CD4-positive, alpha-beta T cell (primary cell): ENCODE results near the gene DNAJB1. TPM values are rescaled to one million over a fixed set of nuclear protein-coding genes. Genes with fewer than 3 reads are reported as not detected.

Experiments used
- ATAC-seq: fragments of 200-7000 bp; cut with Tn5 transposase; one replicate; pipeline ENCODE4 v1.10.0; 2022; ENCODE audit warnings: mild to moderate bottlenecking; ENCODE audit not compliant: poor library complexity
- CTCF ChIA-PET: fragments of 350-600 bp; sonication (Branson Sonifier 250); formaldehyde crosslinking; loops from one replicate; lab custom pipeline; 2021; ENCODE audit warnings: antibody characterized with exemption, inconsistent platforms; lab: Charles Lee
- POLR2A ChIA-PET: fragments of 350-600 bp; sonication (Branson Sonifier 250); formaldehyde crosslinking; loops from one replicate; lab custom pipeline; 2021; ENCODE audit warnings: antibody characterized with exemption, inconsistent platforms; lab: Charles Lee
- DNase-seq, 14 experiments: peaks; one replicate each; pipeline ENCODE4 v3.0.0-alpha.2; 2013 to 2020; ENCODE audit warnings: mixed read lengths in 2 of 14
- H3K27ac ChIP-seq, 2 donors: one replicate each; pipeline versions ENCODE4 v1.5.1 to v1.7.0; 2013; ENCODE audit warnings: low read length in 2 of 2, low read depth in 1 of 2, mild to moderate bottlenecking in 1 of 2
- H3K27me3 ChIP-seq, 2 experiments: 1 replicate in 1 of 2; 2 replicates in 1 of 2; pipeline versions ENCODE4 v1.6.1 to v1.7.0; 2013; ENCODE audit warnings: low read length in 2 of 2, control low read depth in 1 of 2, mild to moderate bottlenecking in 1 of 2, moderate library complexity in 1 of 2; ENCODE audit not compliant: insufficient read depth in 2 of 2, control insufficient read depth in 1 of 2
- H3K36me3 ChIP-seq: one replicate; pipeline ENCODE4 v1.6.1; 2013; ENCODE audit warnings: low read length, control low read depth; ENCODE audit not compliant: insufficient read depth
- H3K4me1 ChIP-seq: one replicate; pipeline ENCODE4 v1.6.1; 2013; ENCODE audit warnings: low read length, control low read depth; ENCODE audit not compliant: insufficient read depth
- H3K4me3 ChIP-seq: one replicate; pipeline ENCODE4 v1.5.1; 2013; ENCODE audit warnings: mild to moderate bottlenecking, low read length, moderate library complexity
- H3K9me3 ChIP-seq, 2 experiments: 1 replicate in 1 of 2; 2 replicates in 1 of 2; pipeline versions ENCODE4 v1.6.1 to v1.7.0; 2013; ENCODE audit warnings: low read length in 2 of 2, mild to moderate bottlenecking in 2 of 2, control low read depth in 1 of 2, moderate library complexity in 1 of 2; ENCODE audit not compliant: control insufficient read depth in 1 of 2, insufficient read depth in 1 of 2
- H3K27ac Mint-ChIP-seq: one replicate; pipeline ENCODE4 v1.8.0; 2020; ENCODE audit warnings: mixed read lengths
- H3K27me3 Mint-ChIP-seq: one replicate; pipeline ENCODE4 v1.8.0; 2021; ENCODE audit warnings: mixed read lengths
- H3K36me3 Mint-ChIP-seq: one replicate; pipeline ENCODE4 v1.8.0; 2021; ENCODE audit warnings: low read depth, mixed read lengths
- H3K4me1 Mint-ChIP-seq: one replicate; pipeline ENCODE4 v1.8.0; 2021; ENCODE audit warnings: low read depth, mixed read lengths
- H3K4me3 Mint-ChIP-seq: one replicate; pipeline ENCODE4 v1.8.0; 2020; ENCODE audit warnings: mild to moderate bottlenecking, mixed read lengths
- H3K9me3 Mint-ChIP-seq: one replicate; pipeline ENCODE4 v1.8.0; 2020; ENCODE audit warnings: mixed read lengths
- intact Hi-C, 2 experiments: fragments of 100-400 bp; cut with DNase I in 1 of 2; cut with micrococcal nuclease in 1 of 2; formaldehyde crosslinking; loops; one replicate each; pipeline versions ENCODE4 v1.15.1 to v1.9.0; 2023 to 2025; cut with DNase I, micrococcal nuclease
- total RNA-seq, 174 experiments: library from RNA in 2 of 174; stranded (reverse) in 2 of 174; gene quantifications; one replicate each; pipeline ENCODE4 v1.2.3 and lab custom pipeline; 2021 to 2026
- TF ChIP-seq, protein P1 (sequence below): fragments of 200-600 bp; IDR thresholded peaks from one replicate; pipeline ENCODE4 v1.8.0; 2022; ENCODE audit warnings: antibody characterized with exemption, mild to moderate bottlenecking

Gene DNAJB1
- total RNA-seq, 2 experiments from 2014 or later: 666 to 672 TPM

GRCh38 chr19:14528419-14529253 is 10.4 kb upstream of the DNAJB1 start:
- Mint-ChIP-seq H3K4me3 (peak overlapping the region; percentile 92), H3K9me3 (no peaks in the 10 kb centered on the region), H3K27me3 (no peaks in the 10 kb centered on the region), H3K4me1 (peaks cover 64% of the 10 kb centered on the region), H3K36me3 (peaks cover 34% of the 10 kb centered on the region), H3K27ac (peak overlapping the region; percentile 100)
- Histone ChIP-seq H3K9me3 (no peaks in the 10 kb centered on the region), H3K4me3 (peak overlapping the region; percentile 92), H3K27ac (peak overlapping the region; percentile 85 to 88), H3K36me3 (peaks cover 4% of the 10 kb centered on the region), H3K27me3 (no peaks in the 10 kb centered on the region), H3K4me1 (peaks cover 63% of the 10 kb centered on the region)
- ChIA-PET CTCF (interaction anchor here (0.8 to 1.6 kb wide), 3 partner anchors 9 to 28 kb away, joined by 3 to 6 read pairs (median 5); partner anchors contain the start of gene DNAJB1), POLR2A (interaction anchor here (0.6 to 5.9 kb wide), 6 partner anchors 11 to 624 kb away, joined by 3 to 74 read pairs (median 6); partner anchors contain the start of genes DNAJB1 and GIPC1)
- intact Hi-C loops: loop anchor here (1.0 to 2.0 kb wide), 3 partner anchors 10 to 23 kb away; partner anchors contain the start of gene DNAJB1 (in 2 of the 2)
- ATAC-seq (peak; percentile 15), DNase-seq (peak in 2 of 14 experiments; percentile 25 to 49)
- TF ChIP-seq, protein P1, sequence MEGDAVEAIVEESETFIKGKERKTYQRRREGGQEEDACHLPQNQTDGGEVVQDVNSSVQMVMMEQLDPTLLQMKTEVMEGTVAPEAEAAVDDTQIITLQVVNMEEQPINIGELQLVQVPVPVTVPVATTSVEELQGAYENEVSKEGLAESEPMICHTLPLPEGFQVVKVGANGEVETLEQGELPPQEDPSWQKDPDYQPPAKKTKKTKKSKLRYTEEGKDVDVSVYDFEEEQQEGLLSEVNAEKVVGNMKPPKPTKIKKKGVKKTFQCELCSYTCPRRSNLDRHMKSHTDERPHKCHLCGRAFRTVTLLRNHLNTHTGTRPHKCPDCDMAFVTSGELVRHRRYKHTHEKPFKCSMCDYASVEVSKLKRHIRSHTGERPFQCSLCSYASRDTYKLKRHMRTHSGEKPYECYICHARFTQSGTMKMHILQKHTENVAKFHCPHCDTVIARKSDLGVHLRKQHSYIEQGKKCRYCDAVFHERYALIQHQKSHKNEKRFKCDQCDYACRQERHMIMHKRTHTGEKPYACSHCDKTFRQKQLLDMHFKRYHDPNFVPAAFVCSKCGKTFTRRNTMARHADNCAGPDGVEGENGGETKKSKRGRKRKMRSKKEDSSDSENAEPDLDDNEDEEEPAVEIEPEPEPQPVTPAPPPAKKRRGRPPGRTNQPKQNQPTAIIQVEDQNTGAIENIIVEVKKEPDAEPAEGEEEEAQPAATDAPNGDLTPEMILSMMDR: no peak

- CTCF ChIA-PET: no interaction called here
- intact Hi-C loops: no loop called here
- no peak for ATAC-seq
- Mint-ChIP-seq H3K9me3 (no peaks in the 10 kb centered on the region), H3K27me3 (no peaks in the 10 kb centered on the region), H3K4me3 (peak overlapping the region; percentile 38), H3K4me1 (peaks cover 68% of the 10 kb centered on the region), H3K27ac (peak overlapping the region; percentile 100), H3K36me3 (peaks cover 25% of the 10 kb centered on the region)
- no peak for DNase-seq
- H3K4me1 ChIP-seq: peaks cover 69% of the 10 kb centered on the region
- H3K4me3 ChIP-seq: no peak overlapping the region
- POLR2A ChIA-PET: interaction anchor here (1.1 to 5.9 kb wide), 3 partner anchors 9 to 30 kb away, joined by 3 to 74 read pairs (median 7); partner anchors contain the start of genes DNAJB1 and GIPC1
- H3K36me3 ChIP-seq: no peaks in the 10 kb centered on the region
- no peaks in the 10 kb centered on the region for H3K27me3 ChIP-seq
- TF ChIP-seq, protein P1: no peak
- no peaks in the 10 kb centered on the region for H3K9me3 ChIP-seq
- H3K27ac ChIP-seq: no peak overlapping the region
Observed at GRCh38 chr19:14526423-14526822, 8.2 kb upstream of the DNAJB1 start.

GRCh38 chr19:14525729-14526128 is 7.5 kb upstream of the DNAJB1 start:
- H3K4me1 ChIP-seq: peaks cover 69% of the 10 kb centered on the region
- no peak for DNase-seq
- Mint-ChIP-seq H3K4me1 (peaks cover 65% of the 10 kb centered on the region), H3K9me3 (no peaks in the 10 kb centered on the region), H3K27ac (peak overlapping the region; percentile 100), H3K36me3 (peaks cover 23% of the 10 kb centered on the region), H3K4me3 (peak overlapping the region; percentile 2), H3K27me3 (no peaks in the 10 kb centered on the region)
- ChIA-PET POLR2A (interaction anchor here (0.6 to 5.9 kb wide), 4 partner anchors 8 to 29 kb away, joined by 3 to 74 read pairs (median 5); partner anchors contain the start of genes DNAJB1 and GIPC1), CTCF (no interaction called here)
- H3K4me3 ChIP-seq: no peak overlapping the region
- no peaks in the 10 kb centered on the region for H3K27me3 ChIP-seq
- TF ChIP-seq, protein P1: no peak
- intact Hi-C loops: no loop called here
- ATAC-seq: no peak
- H3K36me3 ChIP-seq: no peaks in the 10 kb centered on the region
- no peak overlapping the region for H3K27ac ChIP-seq
- H3K9me3 ChIP-seq: no peaks in the 10 kb centered on the region
